BJ (cell line): ENCODE data around the gene CD5L. TPM values are rescaled to one million over a fixed set of nuclear protein-coding genes. Genes with fewer than 3 reads are reported as not detected.
A peak's percentile ranks its signal among the peaks of the same experiment; 100 is the strongest.

Experiments used
- CTCF ChIA-PET: fragments of 350-600 bp; formaldehyde crosslinking; extraction: SDS; loops from one replicate; lab custom pipeline; 2021; ENCODE audit warnings: antibody characterized with exemption, inconsistent platforms; lab: Yijun Ruan, JAX
- POLR2A ChIA-PET: fragments of 300-600 bp; sonication (Branson Sonifier 250); formaldehyde crosslinking; extraction: SDS; loops from one replicate; lab custom pipeline; 2021; ENCODE audit warnings: antibody characterized with exemption; lab: Charles Lee
- DNase-seq: peaks from one replicate; pipeline ENCODE4 v3.0.0-alpha.2; 2011; ENCODE audit warnings: low read depth
- H3K27me3 ChIP-seq: 2 replicates; pipeline ENCODE4 v1.6.0; 2011; ENCODE audit warnings: low read length; ENCODE audit not compliant: control insufficient read depth, insufficient read depth
- H3K36me3 ChIP-seq: 2 replicates; pipeline ENCODE4 v1.5.1; 2011; ENCODE audit warnings: low read length; ENCODE audit not compliant: control insufficient read depth, insufficient read depth
- H3K4me3 ChIP-seq: 2 replicates; pipeline ENCODE4 v1.5.1; 2011; ENCODE audit warnings: low read depth, mild to moderate bottlenecking, control low read depth, low read length
- CTCF ChIP-seq: IDR thresholded peaks from 2 replicates; pipeline ENCODE4 v1.5.1; 2011; ENCODE audit warnings: low read depth, mild to moderate bottlenecking, control low read depth, inconsistent platforms, low read length, moderate library complexity; ENCODE audit not compliant: insufficient read depth
- polyA minus RNA-seq: library from RNA; depleted of rRNA, polyadenylated mRNA; stranded (reverse); fragments of >200 nt; gene quantifications from 2 replicates; pipeline ENCODE4 v1.2.3, GENCODE V29; 2011; rRNA and poly(A)+ RNA removed
- polyA plus RNA-seq: library from polyadenylated mRNA; depleted of rRNA; stranded (reverse); fragments of >200 nt; gene quantifications from 2 replicates; pipeline ENCODE4 v1.2.3, GENCODE V29; 2011; rRNA removed

Gene CD5L
- polyA plus RNA-seq (not detected in 2 replicates), polyA minus RNA-seq (not detected in 2 replicates)

GRCh38 chr1:157841708-157842107 is at the start of gene CD5L:
TSS of gene CD5L (minus strand) at chr1:157841808. CDS start at chr1:157841701, 107 bp downstream.
- Histone ChIP-seq H3K27me3 (no peaks in the 10 kb centered on the region; the same call in 1 of the 2 replicates), H3K36me3 (no peaks in the 10 kb centered on the region), H3K4me3 (no peak within 1 kb of the TSS)
- ChIA-PET CTCF (no interaction called here), POLR2A (no interaction called here)
- no peak for DNase-seq
- no peak for TF ChIP-seq CTCF

GRCh38 chr1:157882580-157882979 is 41.0 kb upstream of the CD5L start:
- Histone ChIP-seq H3K36me3 (no peaks in the 10 kb centered on the region), H3K27me3 (no peaks in the 10 kb centered on the region), H3K4me3 (no peak overlapping the region)
- TF ChIP-seq CTCF: no peak
- ChIA-PET POLR2A (no interaction called here), CTCF (interaction anchor here (1.2 to 1.5 kb wide), 2 partner anchors 32 to 239 kb away, joined by 3 read pairs; no protein-coding TSS in a partner anchor)
- DNase-seq: no peak

- no peak for TF ChIP-seq CTCF
- no peak for DNase-seq
Measured at GRCh38 chr1:157880621-157881020, 39.0 kb upstream of the CD5L start.

GRCh38 chr1:157878059-157878458 is 36.5 kb upstream of the CD5L start:
- Histone ChIP-seq H3K4me3 (no peak overlapping the region), H3K36me3 (no peaks in the 10 kb centered on the region), H3K27me3 (no peaks in the 10 kb centered on the region)
- ChIA-PET POLR2A (no interaction called here), CTCF (no interaction called here)
- no peak for DNase-seq
- peak; percentile 47 for TF ChIP-seq CTCF

More at GRCh38 chr1:157880621-157881020, 39.0 kb upstream of the CD5L start:
- Histone ChIP-seq H3K36me3 (no peaks in the 10 kb centered on the region), H3K4me3 (no peak overlapping the region), H3K27me3 (no peaks in the 10 kb centered on the region)
- CTCF ChIA-PET: no interaction called here
- POLR2A ChIA-PET: no interaction called here

- no peak for DNase-seq
- Histone ChIP-seq H3K27me3 (no peaks in the 10 kb centered on the region), H3K4me3 (no peak overlapping the region), H3K36me3 (no peaks in the 10 kb centered on the region)
- no peak for TF ChIP-seq CTCF
- ChIA-PET CTCF (no interaction called here), POLR2A (no interaction called here)
Measured at GRCh38 chr1:157870490-157870889, 28.9 kb upstream of the CD5L start.
